Superior temporal gyrus (tissue), 1 donor: ENCODE measurements around the gene RPS25.
"Not testable (repeated sequence)": the region's sequence is repeated elsewhere in the genome, so short reads cannot be mapped to it uniquely, and the experiment has no call there.

Source experiments
- DNase-seq: peaks from one replicate; pipeline ENCODE4 v3.0.0-alpha.2; 2016; ENCODE audit errors: extremely low spot score

RPS25 gene

DNA sequence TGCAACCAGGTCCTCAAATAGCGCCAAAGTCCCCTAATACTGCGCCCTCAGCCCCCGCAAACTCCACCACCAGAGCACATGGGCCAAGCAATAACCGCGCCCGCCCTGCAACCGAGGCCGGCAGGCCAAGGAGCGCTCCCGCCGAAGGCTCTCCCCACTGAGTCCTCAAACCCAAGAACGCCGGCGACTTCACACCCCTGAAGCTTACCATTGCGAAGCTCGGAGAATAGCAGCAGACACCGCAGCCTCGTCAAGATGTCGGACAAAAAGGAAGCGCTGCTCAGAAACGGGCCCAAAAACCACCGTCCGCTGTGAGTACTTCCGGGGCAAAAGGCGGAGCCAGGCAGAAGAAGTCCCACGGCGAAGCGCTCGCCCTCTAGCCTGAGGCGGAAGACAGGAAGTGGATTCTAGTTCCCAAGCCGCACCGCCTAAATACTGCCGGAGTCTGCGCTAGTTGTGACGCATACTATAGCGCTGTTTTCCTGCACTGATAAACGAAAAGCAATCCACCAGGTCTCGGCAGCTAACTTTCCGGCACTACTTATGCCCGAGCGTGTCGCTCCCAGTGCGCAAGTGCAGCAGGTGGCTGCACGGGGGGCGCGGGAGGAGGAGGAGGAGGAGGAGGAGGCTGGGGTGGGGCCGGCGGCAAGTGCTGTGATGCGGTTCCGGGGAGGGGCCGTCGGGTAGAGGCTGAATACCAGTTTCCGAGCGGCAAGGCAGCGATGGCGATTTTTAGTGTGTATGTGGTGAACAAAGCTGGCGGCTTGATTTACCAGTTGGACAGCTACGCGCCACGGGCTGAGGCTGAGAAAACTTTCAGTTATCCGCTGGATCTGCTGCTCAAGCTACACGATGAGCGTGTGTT, at the start of gene RPS25, which contains the start of gene TRAPPC4:
Gene RPS25 (minus strand): TSS at position 270 of the 865 bp plus-strand sequence. CDS start 59 bp downstream, at position 211.
Gene TRAPPC4 (plus strand): TSS at position 693 of the 865 bp plus-strand sequence. CDS start 30 bp downstream, at position 723.
- DNase-seq = peak; percentile 99

- peak; percentile 96 for DNase-seq
These were observed 49.5 kb upstream of the RPS25 start, which contains the start of gene VPS11 for GRCh38 chr11:119067371-119068222. VPS11 (plus strand) TSS chr11:119067818; CDS start chr11:119067824, 6 bp downstream.

DNA sequence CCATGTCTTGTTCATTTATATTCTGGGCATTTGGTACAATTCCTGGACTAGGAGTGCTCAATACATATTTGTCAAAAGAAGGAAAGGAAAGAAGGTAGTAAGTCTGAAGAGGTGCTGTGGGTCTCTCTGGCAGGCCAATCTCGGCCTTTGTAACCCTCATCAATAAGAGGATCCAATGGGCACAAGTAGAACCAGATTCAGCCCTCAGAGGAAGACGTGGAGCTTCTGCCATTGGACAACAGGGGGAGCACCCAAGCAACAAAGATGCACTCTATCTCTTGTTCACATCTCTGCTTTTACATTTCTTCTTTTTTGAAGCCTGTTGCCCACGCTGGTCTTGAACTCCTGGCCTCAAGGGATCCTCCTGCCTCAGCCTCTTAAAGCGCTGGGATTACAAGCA, 47.2 kb upstream of the RPS25 start:
- no peak for DNase-seq

DNA sequence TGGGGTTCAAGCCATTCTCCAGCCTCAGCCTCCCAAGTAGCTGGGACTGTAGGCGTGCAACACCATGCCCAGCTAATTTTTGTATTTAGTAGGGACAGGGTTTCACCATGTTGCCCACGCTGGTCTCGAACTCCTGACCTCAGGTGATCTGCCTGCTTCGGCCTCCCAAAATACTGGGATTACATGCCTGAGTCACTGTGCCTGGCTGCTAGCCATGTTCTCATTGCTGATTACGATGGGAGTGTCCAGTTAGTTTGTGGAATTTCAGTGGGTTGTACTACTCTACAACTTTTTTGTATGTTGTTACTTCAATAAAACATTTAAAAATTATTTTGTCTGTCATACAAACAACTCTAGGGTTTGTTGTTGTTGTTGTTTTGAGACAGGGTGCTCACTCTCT, 44.6 kb upstream of the RPS25 start:
- no peak for DNase-seq

DNA sequence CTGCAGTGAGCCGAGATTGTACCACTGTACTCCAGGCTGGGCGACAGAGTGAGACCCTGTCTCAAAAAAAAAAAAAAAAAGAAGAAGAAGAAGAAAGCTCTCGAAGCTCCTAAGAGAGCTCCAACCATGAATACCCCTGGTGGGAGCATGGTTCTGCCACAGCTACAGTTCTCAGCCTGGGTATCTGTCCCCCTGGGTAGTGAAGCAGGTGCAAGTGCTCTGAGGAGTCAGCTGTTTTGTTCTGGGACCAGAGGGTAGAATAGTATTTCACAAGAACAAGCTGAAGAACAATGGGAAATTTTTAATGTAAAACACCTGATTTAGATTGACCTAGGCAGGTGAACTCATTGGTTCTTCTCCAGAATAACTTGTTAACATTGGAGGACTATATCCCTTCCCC, 43.1 kb upstream of the RPS25 start:
- no peak for DNase-seq

DNA sequence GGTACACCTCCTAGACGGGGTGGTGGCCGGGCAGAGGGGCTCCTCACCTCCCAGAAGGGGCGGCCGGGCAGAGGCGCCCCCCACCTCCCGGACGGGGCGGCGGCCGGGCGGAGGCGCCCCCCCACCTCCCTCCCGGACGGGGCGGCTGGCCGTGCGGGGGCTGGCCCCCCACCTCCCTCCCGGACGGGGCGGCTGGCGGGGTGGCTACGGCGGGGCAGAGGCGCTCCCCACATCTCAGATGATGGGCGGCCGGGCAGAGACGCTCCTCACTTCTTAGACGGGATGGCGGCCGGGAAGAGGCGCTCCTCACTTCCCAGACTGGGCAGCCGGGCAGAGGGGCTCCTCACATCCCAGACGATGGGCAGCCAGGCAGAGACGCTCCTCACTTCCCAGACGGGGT, 41.0 kb upstream of the RPS25 start:
- DNase-seq = not testable (repeated sequence)

DNA sequence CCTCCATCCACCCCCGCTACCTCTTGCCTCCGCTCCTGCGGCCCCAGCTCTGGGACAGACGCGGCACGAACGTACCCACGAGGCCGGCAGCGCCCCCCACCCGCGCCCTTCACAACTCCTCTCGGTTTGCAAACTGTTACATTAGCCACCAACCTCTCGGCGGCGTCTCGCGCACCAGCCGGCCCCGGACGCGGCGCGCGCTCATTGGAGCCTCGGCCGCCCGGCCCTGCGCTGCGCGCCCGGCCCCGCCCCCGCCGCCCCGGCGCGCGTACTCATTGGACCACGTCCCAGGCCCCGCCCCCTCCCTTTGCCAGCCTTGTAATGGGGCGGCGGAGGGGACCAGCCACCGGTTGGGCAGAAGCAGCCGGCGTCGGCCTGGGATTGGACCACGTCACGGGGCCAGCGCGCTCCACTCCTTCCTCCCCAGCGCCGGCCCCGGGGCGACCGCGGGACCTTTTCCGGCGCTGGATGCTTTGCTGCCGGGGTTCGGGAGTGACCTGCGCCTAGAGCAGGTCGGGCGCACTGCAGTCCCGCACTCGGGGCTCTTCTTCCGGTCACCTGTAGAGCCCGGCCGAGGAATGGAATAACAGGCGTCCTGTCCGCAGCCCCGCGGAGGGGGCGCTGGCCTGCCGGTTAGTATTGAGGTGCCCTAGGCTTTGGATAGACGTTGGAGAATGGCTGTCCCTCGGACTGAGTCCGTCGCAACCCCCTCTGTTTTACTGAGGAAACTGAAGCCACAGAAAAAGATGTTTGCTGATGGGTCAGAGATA, 39.0 kb upstream of the RPS25 start, which contains the start of gene HYOU1:
Gene HYOU1 (minus strand): TSS at position 206 of the 770 bp plus-strand sequence. CDS start 1,045 bp downstream, outside the sequence.
- DNase-seq = peak; percentile 94

DNA sequence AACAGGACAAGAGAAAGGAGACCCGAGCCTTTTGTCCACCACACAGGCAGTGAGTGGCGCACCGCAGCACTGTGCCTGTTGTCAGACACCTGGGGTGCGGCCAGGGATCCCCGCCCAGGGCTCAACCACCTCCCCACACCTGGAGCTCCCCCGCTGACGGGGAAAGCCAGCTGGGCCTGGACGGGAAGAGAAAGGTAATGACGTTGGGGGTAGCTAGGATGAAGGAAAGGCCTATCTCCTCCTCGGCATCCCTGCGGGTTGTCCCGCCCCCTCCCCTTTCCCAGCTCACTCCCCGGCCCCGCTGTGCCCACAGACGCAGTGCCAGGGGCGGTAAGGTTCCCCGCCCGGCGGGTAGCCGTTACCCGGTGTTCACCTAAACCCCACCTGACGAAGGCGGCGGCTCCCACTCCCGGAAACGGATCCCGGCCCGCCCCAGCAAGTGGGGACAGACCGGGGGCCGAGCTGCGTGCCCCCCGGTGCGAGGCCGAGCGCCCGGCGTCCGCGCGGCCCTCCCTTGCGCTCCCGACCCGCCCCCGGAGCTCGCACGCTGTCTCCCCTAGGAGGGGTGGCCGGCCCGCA, 38.4 kb upstream of the RPS25 start:
- DNase-seq = no peak

DNA sequence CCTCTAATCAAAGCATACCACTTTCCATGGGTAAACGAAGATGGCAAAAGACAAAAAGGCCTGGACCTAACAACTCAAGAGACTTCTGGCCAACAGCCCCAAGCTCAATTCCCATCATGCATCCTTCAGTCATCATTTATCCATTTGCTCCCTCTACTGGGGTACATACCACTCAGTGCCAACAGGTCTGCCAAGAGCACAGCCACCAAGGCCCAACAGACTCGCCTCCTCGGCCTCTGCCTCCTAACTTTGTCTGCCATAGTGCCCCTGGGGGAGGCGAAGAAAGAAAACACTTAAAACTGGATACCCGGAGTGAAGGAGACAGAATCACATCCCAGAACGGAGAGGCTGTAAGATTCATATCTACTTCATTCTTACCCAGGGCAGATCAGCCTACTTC, 37.8 kb upstream of the RPS25 start:
- DNase-seq = no peak

DNA sequence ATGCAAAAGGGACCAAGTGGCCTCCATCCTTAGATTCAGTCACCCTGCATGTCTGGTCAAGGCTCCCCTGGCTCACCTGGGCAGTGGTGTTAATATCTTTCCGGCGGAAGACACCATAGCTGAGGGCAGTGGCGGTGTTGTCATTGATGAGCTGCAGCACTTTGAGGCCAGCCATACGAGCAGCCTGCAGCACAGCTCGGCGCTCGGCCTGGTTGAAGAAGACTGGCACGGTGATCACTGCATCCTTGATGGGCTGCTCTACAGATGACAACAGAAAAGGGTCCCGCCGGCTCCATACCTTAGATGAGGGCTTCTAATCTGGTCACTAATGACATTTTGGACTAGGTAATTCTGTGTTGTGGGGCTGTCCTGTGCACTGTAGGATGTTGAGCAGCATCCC, 36.3 kb upstream of the RPS25 start:
- no peak for DNase-seq

DNA sequence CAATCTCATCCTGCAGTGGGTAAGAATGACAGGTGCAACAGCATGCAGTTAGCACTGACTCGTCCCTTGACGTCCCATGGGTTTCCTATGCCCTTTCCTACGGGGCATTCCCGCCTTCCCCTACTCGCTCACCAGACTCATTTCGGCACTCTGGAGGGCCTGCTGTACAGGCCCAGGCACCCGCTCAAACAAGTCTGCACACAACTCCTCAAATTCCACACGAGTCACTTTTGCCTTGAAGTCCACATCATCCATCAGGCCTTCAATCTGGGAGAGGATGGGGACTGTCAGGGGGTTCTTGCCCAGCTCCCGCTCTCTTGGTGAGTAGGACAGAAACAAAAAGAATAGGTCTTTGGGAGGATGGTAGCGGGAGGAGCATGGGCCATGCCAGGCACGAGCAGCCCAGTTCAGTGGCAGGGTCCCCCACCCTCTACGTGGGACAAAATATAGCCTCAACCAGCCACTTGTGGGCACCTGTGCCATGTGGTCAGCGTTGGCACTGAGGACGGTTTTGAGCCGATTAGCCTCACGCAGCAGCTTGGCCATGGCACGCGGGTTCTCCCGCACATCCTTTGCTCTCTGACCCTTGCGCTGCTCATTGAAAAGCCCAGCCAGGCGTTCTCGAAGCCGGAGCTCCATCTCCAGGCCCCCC, 34.1 kb upstream of the RPS25 start:
- no peak for DNase-seq

DNA sequence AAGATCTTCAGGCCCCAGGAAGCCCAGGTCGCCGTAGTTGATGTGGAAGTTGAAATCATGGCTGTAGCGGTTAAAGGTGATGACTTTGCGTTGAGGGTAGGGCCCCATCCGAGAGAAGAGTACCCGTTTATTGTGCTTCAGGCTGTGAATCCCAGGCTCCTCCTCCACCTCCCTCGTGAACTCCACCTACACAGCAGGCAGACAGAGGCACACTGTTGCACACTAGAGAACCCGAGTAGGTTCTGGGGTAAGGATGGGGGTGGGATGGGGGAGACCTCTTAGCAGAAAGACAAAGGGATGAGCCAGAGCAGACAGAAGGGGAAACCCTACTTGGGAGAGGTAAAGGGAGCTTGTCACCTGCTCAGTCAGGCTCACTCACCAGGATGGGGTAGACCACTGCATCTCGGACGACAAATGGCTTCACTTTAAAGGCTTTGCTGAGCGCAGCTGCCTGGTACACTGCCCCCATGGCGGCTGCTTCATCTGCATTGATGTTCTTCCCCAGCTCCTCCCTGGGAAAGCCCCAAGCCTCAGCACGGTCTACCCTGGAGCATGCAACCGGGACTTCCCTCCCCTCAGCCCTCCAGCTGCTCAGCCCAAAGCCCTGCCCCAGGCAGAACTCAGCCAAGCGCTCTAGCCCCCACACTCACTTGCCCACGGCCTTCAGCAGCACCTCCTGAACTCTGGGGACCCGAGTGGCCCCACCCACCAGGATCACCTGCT, 33.5 kb upstream of the RPS25 start:
- no peak for DNase-seq

GRCh38 chr11:119049081-119049480, 30.9 kb upstream of the RPS25 start:
- no peak for DNase-seq

DNA sequence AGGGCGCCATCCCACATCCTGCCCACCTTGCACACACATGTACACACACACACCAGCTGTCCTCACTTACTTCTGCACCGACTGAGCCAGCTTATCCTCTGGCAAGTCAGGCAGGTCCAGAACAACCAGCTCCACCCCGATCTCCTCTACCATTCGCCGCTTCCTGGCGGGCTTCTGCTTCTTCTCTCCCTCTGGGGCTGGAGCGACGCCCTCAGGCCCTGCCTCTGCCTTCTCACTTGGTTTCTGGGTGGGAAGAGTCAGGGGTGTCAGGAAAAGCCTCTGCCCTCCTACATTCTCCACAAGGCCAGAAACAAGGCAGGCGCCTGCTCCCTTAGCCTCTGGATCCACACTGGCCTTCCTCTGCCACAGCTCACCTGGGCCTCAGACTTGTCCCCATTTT, 30.5 kb upstream of the RPS25 start:
- DNase-seq = no peak

- no peak for DNase-seq
These were observed 29.1 kb upstream of the RPS25 start for GRCh38 chr11:119047205-119047604.

DNA sequence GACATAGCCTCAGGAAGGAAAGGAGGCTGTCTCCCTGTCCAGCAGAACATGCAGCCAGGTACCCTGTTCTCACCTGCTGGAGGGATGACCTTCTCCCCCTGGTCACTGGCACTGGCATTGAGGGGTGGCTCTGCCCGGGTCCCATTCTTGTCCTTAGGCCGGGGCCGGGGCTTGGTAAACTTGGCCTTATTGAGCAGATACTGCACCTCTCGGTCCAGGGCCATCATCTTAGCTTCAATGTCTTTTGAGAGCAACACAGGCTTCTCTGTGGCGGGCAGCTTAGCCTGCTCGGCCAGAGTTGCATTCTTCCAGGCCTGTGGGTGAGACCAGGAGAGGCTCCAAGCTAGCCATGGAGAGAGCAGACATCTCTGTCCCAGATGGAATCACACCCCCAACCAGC, 28.3 kb upstream of the RPS25 start:
- DNase-seq = no peak

DNA sequence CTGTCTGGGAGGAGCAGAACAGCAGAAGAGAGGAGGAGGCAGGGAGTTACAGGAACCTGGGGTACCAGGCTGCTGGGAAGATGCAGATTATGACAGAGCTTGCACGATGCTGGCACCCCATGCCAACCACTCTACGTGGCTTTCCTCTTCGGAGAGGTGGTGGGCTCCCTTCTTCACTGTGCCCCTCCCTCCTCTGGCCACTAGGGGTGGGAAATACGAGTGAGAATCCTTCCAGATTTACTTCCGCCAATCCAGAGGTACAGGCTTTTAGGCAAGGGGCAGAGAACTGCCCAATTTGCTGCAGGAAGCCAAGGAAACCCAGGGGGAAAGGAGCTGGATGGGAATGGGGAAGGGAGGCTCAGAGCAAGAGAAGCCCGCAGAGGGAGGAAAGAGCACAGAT, 26.6 kb upstream of the RPS25 start:
- no peak for DNase-seq

DNA sequence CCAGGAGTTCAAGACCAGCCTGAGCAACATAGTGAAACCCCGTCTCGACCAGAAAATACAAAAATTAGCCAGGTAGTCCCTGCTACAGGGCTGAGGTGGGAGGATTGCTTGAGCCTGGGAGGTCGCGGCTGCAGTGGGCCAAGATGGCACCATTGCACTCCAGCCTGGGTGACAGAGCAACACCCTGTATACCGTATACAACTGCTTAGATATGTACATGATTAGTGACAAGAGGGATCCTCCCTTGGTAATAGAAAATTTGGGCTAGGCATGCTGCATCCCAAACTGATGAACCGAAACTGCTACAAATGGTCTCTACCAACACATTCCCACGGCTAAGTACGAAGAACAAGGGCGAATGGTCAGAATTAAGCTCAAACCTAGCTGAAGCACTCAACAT, 24.8 kb upstream of the RPS25 start:
- DNase-seq = no peak

DNA sequence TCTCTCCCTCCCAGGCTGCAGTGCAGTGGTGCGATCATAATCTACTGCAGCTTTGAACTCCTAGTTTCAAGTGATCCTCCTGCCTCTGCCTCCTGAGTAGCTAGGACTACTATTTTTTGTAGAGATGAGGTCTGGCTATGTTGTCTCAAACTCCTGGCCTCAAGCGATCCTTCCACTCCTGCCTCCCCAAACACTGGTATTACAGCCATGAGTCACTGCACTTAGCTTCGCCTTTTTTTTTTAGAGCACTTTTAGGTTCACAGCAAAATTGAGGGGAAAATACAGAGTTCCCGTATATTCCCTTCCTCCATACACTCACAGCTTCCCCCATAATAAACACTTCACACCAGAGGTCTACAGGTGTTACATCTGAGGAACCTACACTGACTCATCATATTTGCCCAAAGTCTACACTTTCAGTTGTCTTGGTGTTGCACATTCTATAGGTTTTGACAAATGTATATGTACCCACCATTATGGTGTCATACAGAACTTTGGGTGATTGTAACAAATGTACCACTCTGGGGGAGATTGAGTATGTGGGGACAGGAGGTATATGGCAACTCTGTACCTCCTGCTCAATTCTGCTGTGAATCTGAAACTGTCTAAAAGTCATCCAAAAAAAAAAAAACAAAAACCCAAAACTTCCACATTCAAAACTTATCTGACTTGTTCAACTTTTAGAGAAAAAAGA, 23.8 kb upstream of the RPS25 start:
- no peak for DNase-seq
